Bladder microvascular endothelial cell (primary cell): Measurements from ENCODE around the gene PLIN5. TPM values are rescaled to one million over a fixed set of nuclear protein-coding genes. Genes with fewer than 3 reads are reported as not detected.

Source experiments
- total RNA-seq: library from RNA; depleted of rRNA; stranded (reverse); fragments of >200 nt; gene quantifications from 2 replicates; pipeline ENCODE4 v1.2.3, GENCODE V29; 2014

PLIN5 gene
- 0.16 and 4.7 TPM in 2 replicates for total RNA-seq

GRCh38 chr19:4534836-4535658, at the start of gene PLIN5:
Gene PLIN5, minus strand, starts transcription at chr19:4535224. Its CDS starts 1,150 bp downstream, at chr19:4534074.

GRCh38 chr19:4559569-4559968, 24.5 kb upstream of the PLIN5 start, which contains the start of gene SEMA6B:
Gene SEMA6B, minus strand, starts transcription at chr19:4559684. Its CDS starts 1,227 bp downstream, at chr19:4558457.

DNA sequence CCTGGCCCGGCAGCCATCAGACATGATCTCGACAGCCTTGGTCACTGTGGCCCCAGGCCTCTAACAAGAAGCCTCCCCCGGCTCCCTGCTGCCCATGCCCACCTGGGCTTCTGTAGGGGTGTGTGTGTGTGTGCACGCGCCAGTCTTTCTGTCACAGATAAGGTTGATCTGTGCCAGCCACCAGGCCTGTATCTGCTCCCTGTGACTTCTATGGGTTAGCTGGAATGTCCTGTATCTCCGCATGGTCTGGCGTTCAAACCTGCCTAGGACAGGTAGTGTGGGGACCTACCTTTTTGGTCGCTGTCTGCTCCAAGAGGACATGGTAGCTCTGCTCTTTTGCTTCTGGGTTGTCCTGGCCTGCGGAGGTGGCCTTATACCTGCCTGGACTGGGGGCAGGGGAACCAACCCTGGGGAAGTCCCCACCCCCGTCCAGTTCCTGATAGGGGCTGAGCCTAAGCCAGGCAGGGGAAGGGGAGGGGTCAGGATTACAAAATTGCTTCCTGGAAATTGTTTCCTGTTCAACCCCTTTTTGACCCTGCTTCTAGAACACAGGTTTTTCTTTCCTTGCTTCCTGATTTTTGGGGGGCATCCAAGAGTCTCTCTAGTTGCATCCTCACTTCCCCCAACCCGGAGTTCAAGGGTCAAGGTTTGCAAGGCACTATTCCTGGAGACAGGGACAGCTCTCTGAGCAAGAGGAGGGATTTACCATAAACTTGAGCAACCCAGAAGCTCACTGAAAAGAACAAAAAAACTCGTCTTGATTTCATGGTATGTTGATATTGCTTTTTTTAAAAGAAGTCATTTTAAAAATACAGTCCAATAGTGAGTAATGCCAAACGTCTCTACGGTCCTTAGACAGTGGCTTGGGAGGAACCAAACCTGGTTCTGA, 4.9 kb upstream of the PLIN5 start, which contains the start of gene LRG1:
Gene LRG1 (minus strand): TSS at position 344 of the 889 bp plus-strand sequence. CDS start 23 bp downstream, at position 321.

DNA sequence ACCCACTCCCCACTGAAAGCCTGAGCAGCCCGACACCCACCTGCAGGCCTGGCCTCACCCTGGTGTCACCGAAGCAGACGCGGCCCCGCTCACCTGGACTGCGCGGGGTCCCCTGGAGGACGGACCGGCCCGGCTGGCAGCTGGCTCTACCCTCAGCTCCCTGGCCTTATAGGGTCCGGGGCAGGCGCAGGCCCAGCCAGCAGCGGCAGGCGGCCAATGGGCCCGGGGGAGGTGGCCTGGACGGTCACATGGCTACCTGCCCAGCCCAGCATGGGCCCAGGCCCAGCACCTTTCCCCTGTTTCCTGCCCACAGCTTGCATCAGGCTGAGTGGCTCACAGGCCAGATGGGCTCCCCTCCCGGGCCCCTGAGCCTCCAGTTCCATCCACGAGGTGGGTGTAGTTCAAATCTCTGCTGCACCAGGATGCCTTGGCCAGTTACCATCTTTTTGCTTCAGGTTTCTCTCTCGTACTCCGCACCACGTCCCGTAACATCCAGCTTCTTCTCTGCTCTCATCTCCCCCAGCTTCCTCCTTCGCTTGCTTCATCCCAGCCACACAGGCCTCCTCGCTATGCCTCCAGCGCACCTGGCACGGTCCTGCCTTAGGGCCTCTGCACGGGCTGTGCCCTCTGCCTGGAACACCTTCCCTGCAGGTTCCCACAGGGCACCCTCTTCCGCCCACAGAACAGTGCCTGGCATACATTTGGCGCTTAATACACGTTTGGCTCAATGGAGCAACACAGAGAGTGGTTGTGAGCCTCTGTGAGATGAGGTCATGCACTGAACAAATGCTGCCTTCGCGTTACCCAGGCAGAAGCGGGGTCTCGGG, 16.5 kb downstream of the PLIN5 start, which contains the start of gene PLIN4:
Gene PLIN4 (minus strand): TSS at position 142 of the 827 bp plus-strand sequence. CDS start 214 bp downstream, outside the sequence.

Other genes with a start within 250 kb of the PLIN5 start
- gene TMIGD2, start 232.8 kb downstream of the PLIN5 start, total RNA-seq = not detected in 2 replicates
- gene FSD1, start 230.6 kb downstream of the PLIN5 start, total RNA-seq = 6.0 and 11.6 TPM in 2 replicates
- gene STAP2, start 196.4 kb downstream of the PLIN5 start, total RNA-seq = 21.2 and 63.9 TPM in 2 replicates
- 7.2 and 8.7 TPM in 2 replicates for gene MPND, start 191.7 kb downstream of the PLIN5 start, total RNA-seq
- 26.7 and 62.7 TPM in 2 replicates for gene SH3GL1, start 134.7 kb downstream of the PLIN5 start, total RNA-seq
- gene CHAF1A, start 132.6 kb downstream of the PLIN5 start, total RNA-seq = 13.8 and 14.5 TPM in 2 replicates
- 70.5 and 81.4 TPM in 2 replicates for gene UBXN6, start 77.4 kb downstream of the PLIN5 start, total RNA-seq
- gene HDGFL2, start 62.9 kb downstream of the PLIN5 start, total RNA-seq = 53.1 and 58.3 TPM in 2 replicates
- gene PLIN4, start 16.7 kb downstream of the PLIN5 start, total RNA-seq = 3.3 TPM in 1 of 2 replicates, not detected in the other
- gene LRG1, start 4.8 kb upstream of the PLIN5 start, total RNA-seq = 0.49 and 1.5 TPM in 2 replicates
- gene SEMA6B, start 24.5 kb upstream of the PLIN5 start, total RNA-seq = 136 and 191 TPM in 2 replicates
- 52.0 and 74.3 TPM in 2 replicates for gene TNFAIP8L1, start 104.3 kb upstream of the PLIN5 start, total RNA-seq
- gene MYDGF, start 135.1 kb upstream of the PLIN5 start, total RNA-seq = 194 and 217 TPM in 2 replicates
- gene DPP9, start 188.6 kb upstream of the PLIN5 start, total RNA-seq = 24.4 and 34.0 TPM in 2 replicates